GM23338 (cell line): Measurements from ENCODE around the gene SPECC1L. TPM values are rescaled to one million over a fixed set of nuclear protein-coding genes. Genes with fewer than 3 reads are reported as not detected.

Experiments used
- ATAC-seq: fragments of 200-7000 bp; cut with Tn5 transposase; 3 replicates; pipeline ENCODE4 v1.9.1; 2020
- DNase-seq: peaks from one replicate; pipeline ENCODE4 v3.0.0-alpha.2; 2015; ENCODE audit warnings: low spot score
- H2AFZ ChIP-seq: fragments of 200-600 bp; sonication (generic); 2 replicates; pipeline ENCODE4 v1.8.0; 2016; ENCODE audit warnings: antibody characterized with exemption, mild to moderate bottlenecking, moderate library complexity
- H3F3A ChIP-seq: fragments of 200-600 bp; sonication (generic); replicated peaks from 2 replicates; pipeline ENCODE4 v1.8.0; 2017; ENCODE audit warnings: antibody characterized with exemption, mixed run types, low read depth
- H3K27ac ChIP-seq: fragments of 200-600 bp; sonication (generic); 2 replicates; pipeline ENCODE4 v1.6.1; 2016; ENCODE audit warnings: low read depth
- H3K27me3 ChIP-seq: fragments of 200-600 bp; sonication (generic); 2 replicates; pipeline ENCODE4 v1.8.0; 2016; ENCODE audit warnings: mild to moderate bottlenecking, mixed run types, moderate library complexity; ENCODE audit not compliant: insufficient read depth
- H3K36me3 ChIP-seq: fragments of 200-600 bp; sonication (generic); 2 replicates; pipeline ENCODE4 v1.8.0; 2016; ENCODE audit warnings: mild to moderate bottlenecking; ENCODE audit not compliant: insufficient read depth
- H3K4me1 ChIP-seq: fragments of 200-600 bp; sonication (generic); 2 replicates; pipeline ENCODE4 v1.8.0; 2016; ENCODE audit warnings: mild to moderate bottlenecking, moderate library complexity; ENCODE audit not compliant: insufficient read depth
- H3K4me2 ChIP-seq: fragments of 200-600 bp; sonication (generic); 2 replicates; pipeline ENCODE4 v1.7.1; 2017; ENCODE audit warnings: mixed run types
- H3K4me3 ChIP-seq: fragments of 200-600 bp; sonication (generic); 2 replicates; pipeline ENCODE4 v1.6.1; 2016; ENCODE audit warnings: mixed run types
- H3K79me2 ChIP-seq: fragments of 200-600 bp; sonication (generic); replicated peaks from 2 replicates; pipeline ENCODE4 v1.8.0; 2017; ENCODE audit warnings: mild to moderate bottlenecking; ENCODE audit not compliant: insufficient read depth
- H3K9me2 ChIP-seq: fragments of 200-600 bp; sonication (generic); 2 replicates; pipeline ENCODE4 v1.8.0; 2017; ENCODE audit not compliant: insufficient read depth
- H4K20me1 ChIP-seq: fragments of 200-600 bp; sonication (generic); replicated peaks from 2 replicates; pipeline ENCODE4 v1.8.0; 2017; ENCODE audit warnings: mild to moderate bottlenecking; ENCODE audit not compliant: insufficient read depth
- H3K27ac Mint-ChIP-seq: 2 replicates; pipeline ENCODE4 v1.8.0; 2020; ENCODE audit warnings: inconsistent platforms, mild to moderate bottlenecking, moderate library complexity, mixed read lengths
- H3K27me3 Mint-ChIP-seq: 3 replicates; pipeline ENCODE4 v1.8.0; 2022; ENCODE audit warnings: low read depth, mild to moderate bottlenecking, moderate library complexity, mixed read lengths, inconsistent platforms; ENCODE audit not compliant: insufficient read depth, poor library complexity
- H3K36me3 Mint-ChIP-seq: 3 replicates; pipeline ENCODE4 v1.8.0; 2021; ENCODE audit warnings: low read depth, mild to moderate bottlenecking, inconsistent platforms, moderate library complexity, mixed read lengths
- H3K4me1 Mint-ChIP-seq: 3 replicates; pipeline ENCODE4 v1.8.0; 2020; ENCODE audit warnings: mild to moderate bottlenecking, inconsistent platforms, mixed read lengths
- H3K4me3 Mint-ChIP-seq: 3 replicates; pipeline ENCODE4 v1.8.0; 2021; ENCODE audit warnings: moderate library complexity, mild to moderate bottlenecking, inconsistent platforms, mixed read lengths
- H3K9me3 Mint-ChIP-seq: 3 replicates; pipeline ENCODE4 v1.8.0; 2020; ENCODE audit warnings: moderate library complexity, mild to moderate bottlenecking, inconsistent platforms, mixed read lengths
- CREB1 ChIP-seq: fragments of 250-450 bp; sonication (Bioruptor Pico); IDR thresholded peaks from 2 replicates; pipeline ENCODE4 v1.5.0; 2020; ENCODE audit warnings: low read depth, mild to moderate bottlenecking, moderate library complexity
- EZH2 ChIP-seq: fragments of 200-600 bp; sonication (generic); IDR thresholded peaks from one replicate; pipeline ENCODE4 v1.8.0; 2017; ENCODE audit warnings: antibody characterized with exemption, mild to moderate bottlenecking, low read depth; ENCODE audit not compliant: unreplicated experiment
- EZH2phosphoT487 ChIP-seq: fragments of 200-600 bp; sonication (generic); IDR thresholded peaks from one replicate; pipeline ENCODE4 v1.8.1; 2018; ENCODE audit warnings: antibody characterized with exemption; ENCODE audit not compliant: unreplicated experiment
- JUNB ChIP-seq: IDR thresholded peaks from one replicate; pipeline ENCODE4 v1.6.1; 2016; ENCODE audit warnings: antibody characterized with exemption; ENCODE audit not compliant: unreplicated experiment
- NANOG ChIP-seq: IDR thresholded peaks from 2 replicates; pipeline ENCODE4 v1.6.1; 2016; ENCODE audit warnings: antibody characterized with exemption, borderline replicate concordance
- POLR2AphosphoS5 ChIP-seq: IDR thresholded peaks from 2 replicates; pipeline ENCODE4 v1.6.1; 2016; ENCODE audit warnings: antibody characterized with exemption, low read depth
- STAT1 ChIP-seq: IDR thresholded peaks from one replicate; pipeline ENCODE4 v1.6.1; 2016; ENCODE audit warnings: antibody characterized with exemption; ENCODE audit not compliant: unreplicated experiment
- ZNF114 ChIP-seq: fragments of 250-450 bp; sonication (Bioruptor Pico); IDR thresholded peaks from 2 replicates; pipeline ENCODE4 v1.5.0; 2020; ENCODE audit warnings: mild to moderate bottlenecking, moderate library complexity
- ZNF331 ChIP-seq: fragments of 250-450 bp; sonication (Bioruptor Pico); IDR thresholded peaks from 2 replicates; pipeline ENCODE4 v1.5.0; 2020; ENCODE audit warnings: low read depth, mild to moderate bottlenecking, moderate library complexity
- polyA plus RNA-seq: library from polyadenylated mRNA; unstranded; fragments of >200 nt; fragmentation: Nextera tagmentation; extraction: Ambion mirVana; gene quantifications from 2 replicates; pipeline ENCODE4 v1.2.1, GENCODE V29; 2016
- total RNA-seq: library from RNA; depleted of rRNA; stranded (reverse); fragments of >200 nt; shearing (Covaris generic); gene quantifications from 2 replicates; pipeline ENCODE4 v1.2.3, GENCODE V29; 2014
- TF ChIP-seq, protein P1 (sequence below): IDR thresholded peaks from one replicate; pipeline ENCODE4 v1.6.1; 2018; ENCODE audit warnings: antibody characterized with exemption; ENCODE audit not compliant: unreplicated experiment
- TF ChIP-seq, protein P2 (sequence below), 2 experiments: fragments of 200-600 bp in 1 of 2; sonication (generic) in 1 of 2; conservative IDR thresholded peaks; 2 replicates each; pipeline versions ENCODE4 v1.5.1 to v1.6.1; 2016 to 2017; ENCODE audit warnings: antibody characterized with exemption in 2 of 2, low read depth in 2 of 2, mild to moderate bottlenecking in 2 of 2, moderate library complexity in 1 of 2
- TF ChIP-seq, protein P3 (sequence below): fragments of 250-450 bp; sonication (Bioruptor Pico); IDR thresholded peaks from 2 replicates; pipeline ENCODE4 v1.5.0; 2020; ENCODE audit warnings: mild to moderate bottlenecking, moderate library complexity

Gene SPECC1L
- total and polyA plus RNA-seq, 2 experiments from 2014 or later = 24.3 to 44.7 TPM

DNA sequence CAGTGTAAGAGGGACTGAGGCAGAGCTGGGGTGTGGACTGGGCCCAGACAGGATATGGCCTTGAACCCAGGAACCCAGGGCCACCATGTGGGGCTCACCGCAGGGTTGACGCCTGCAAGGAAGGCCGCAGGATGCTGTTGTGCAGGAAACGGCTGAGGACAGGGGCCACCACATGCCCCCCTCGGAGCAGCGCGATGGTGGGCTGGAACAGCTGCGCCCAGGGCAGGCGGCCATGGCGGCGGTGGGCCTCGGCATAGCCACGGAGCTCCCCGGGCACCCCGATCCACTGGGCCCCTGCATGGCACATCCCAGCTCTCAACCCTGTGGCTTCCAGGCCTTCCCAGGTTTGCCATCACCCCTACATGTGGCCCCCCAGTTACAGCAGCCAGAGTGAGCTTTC is 37.9 kb upstream of the SPECC1L start (continued):
- TF ChIP-seq, protein P1, sequence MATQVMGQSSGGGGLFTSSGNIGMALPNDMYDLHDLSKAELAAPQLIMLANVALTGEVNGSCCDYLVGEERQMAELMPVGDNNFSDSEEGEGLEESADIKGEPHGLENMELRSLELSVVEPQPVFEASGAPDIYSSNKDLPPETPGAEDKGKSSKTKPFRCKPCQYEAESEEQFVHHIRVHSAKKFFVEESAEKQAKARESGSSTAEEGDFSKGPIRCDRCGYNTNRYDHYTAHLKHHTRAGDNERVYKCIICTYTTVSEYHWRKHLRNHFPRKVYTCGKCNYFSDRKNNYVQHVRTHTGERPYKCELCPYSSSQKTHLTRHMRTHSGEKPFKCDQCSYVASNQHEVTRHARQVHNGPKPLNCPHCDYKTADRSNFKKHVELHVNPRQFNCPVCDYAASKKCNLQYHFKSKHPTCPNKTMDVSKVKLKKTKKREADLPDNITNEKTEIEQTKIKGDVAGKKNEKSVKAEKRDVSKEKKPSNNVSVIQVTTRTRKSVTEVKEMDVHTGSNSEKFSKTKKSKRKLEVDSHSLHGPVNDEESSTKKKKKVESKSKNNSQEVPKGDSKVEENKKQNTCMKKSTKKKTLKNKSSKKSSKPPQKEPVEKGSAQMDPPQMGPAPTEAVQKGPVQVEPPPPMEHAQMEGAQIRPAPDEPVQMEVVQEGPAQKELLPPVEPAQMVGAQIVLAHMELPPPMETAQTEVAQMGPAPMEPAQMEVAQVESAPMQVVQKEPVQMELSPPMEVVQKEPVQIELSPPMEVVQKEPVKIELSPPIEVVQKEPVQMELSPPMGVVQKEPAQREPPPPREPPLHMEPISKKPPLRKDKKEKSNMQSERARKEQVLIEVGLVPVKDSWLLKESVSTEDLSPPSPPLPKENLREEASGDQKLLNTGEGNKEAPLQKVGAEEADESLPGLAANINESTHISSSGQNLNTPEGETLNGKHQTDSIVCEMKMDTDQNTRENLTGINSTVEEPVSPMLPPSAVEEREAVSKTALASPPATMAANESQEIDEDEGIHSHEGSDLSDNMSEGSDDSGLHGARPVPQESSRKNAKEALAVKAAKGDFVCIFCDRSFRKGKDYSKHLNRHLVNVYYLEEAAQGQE = no peak
- no peak for TF ChIP-seq NANOG
- TF ChIP-seq, protein P2, sequence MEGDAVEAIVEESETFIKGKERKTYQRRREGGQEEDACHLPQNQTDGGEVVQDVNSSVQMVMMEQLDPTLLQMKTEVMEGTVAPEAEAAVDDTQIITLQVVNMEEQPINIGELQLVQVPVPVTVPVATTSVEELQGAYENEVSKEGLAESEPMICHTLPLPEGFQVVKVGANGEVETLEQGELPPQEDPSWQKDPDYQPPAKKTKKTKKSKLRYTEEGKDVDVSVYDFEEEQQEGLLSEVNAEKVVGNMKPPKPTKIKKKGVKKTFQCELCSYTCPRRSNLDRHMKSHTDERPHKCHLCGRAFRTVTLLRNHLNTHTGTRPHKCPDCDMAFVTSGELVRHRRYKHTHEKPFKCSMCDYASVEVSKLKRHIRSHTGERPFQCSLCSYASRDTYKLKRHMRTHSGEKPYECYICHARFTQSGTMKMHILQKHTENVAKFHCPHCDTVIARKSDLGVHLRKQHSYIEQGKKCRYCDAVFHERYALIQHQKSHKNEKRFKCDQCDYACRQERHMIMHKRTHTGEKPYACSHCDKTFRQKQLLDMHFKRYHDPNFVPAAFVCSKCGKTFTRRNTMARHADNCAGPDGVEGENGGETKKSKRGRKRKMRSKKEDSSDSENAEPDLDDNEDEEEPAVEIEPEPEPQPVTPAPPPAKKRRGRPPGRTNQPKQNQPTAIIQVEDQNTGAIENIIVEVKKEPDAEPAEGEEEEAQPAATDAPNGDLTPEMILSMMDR (conservative IDR thresholded peaks at IDR 0.05; ENCODE audit: low read depth in 2 of 2) = no peak
- no peak for TF ChIP-seq ZNF331
- no peak for TF ChIP-seq ZNF114 (CRISPR knock-in tag)
- TF ChIP-seq POLR2AphosphoS5 = no peak
- TF ChIP-seq CREB1 (CRISPR knock-in tag) = no peak
- TF ChIP-seq STAT1 = no peak
- no peak for TF ChIP-seq JUNB
- no peak for TF ChIP-seq EZH2phosphoT487
- no peak for TF ChIP-seq EZH2

DNA sequence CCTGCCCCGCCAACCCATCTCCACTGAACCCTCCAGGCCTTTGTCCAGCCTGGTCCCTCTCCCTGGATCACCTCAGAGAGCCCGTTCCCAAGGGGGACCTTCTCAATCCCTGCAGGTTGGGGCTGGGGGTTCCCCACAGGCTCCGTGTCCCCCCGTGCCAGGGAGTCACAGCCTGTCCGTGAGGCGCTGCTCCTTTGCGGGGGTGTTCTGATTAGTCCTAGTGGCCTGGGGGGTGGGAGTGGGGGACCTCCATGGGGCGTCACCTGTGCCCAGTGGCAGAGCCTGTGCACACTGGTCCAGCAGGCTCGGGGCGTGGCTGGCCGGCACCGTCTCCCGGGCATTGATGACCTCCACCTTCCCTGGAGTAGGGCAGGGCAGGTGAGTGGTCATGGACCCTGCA is 37.4 kb upstream of the SPECC1L start:
- no peak for ATAC-seq
- TF ChIP-seq, protein P2 (conservative IDR thresholded peaks at IDR 0.05; ENCODE audit: low read depth in 2 of 2) = no peak
- TF ChIP-seq STAT1 = no peak
- TF ChIP-seq, protein P3, sequence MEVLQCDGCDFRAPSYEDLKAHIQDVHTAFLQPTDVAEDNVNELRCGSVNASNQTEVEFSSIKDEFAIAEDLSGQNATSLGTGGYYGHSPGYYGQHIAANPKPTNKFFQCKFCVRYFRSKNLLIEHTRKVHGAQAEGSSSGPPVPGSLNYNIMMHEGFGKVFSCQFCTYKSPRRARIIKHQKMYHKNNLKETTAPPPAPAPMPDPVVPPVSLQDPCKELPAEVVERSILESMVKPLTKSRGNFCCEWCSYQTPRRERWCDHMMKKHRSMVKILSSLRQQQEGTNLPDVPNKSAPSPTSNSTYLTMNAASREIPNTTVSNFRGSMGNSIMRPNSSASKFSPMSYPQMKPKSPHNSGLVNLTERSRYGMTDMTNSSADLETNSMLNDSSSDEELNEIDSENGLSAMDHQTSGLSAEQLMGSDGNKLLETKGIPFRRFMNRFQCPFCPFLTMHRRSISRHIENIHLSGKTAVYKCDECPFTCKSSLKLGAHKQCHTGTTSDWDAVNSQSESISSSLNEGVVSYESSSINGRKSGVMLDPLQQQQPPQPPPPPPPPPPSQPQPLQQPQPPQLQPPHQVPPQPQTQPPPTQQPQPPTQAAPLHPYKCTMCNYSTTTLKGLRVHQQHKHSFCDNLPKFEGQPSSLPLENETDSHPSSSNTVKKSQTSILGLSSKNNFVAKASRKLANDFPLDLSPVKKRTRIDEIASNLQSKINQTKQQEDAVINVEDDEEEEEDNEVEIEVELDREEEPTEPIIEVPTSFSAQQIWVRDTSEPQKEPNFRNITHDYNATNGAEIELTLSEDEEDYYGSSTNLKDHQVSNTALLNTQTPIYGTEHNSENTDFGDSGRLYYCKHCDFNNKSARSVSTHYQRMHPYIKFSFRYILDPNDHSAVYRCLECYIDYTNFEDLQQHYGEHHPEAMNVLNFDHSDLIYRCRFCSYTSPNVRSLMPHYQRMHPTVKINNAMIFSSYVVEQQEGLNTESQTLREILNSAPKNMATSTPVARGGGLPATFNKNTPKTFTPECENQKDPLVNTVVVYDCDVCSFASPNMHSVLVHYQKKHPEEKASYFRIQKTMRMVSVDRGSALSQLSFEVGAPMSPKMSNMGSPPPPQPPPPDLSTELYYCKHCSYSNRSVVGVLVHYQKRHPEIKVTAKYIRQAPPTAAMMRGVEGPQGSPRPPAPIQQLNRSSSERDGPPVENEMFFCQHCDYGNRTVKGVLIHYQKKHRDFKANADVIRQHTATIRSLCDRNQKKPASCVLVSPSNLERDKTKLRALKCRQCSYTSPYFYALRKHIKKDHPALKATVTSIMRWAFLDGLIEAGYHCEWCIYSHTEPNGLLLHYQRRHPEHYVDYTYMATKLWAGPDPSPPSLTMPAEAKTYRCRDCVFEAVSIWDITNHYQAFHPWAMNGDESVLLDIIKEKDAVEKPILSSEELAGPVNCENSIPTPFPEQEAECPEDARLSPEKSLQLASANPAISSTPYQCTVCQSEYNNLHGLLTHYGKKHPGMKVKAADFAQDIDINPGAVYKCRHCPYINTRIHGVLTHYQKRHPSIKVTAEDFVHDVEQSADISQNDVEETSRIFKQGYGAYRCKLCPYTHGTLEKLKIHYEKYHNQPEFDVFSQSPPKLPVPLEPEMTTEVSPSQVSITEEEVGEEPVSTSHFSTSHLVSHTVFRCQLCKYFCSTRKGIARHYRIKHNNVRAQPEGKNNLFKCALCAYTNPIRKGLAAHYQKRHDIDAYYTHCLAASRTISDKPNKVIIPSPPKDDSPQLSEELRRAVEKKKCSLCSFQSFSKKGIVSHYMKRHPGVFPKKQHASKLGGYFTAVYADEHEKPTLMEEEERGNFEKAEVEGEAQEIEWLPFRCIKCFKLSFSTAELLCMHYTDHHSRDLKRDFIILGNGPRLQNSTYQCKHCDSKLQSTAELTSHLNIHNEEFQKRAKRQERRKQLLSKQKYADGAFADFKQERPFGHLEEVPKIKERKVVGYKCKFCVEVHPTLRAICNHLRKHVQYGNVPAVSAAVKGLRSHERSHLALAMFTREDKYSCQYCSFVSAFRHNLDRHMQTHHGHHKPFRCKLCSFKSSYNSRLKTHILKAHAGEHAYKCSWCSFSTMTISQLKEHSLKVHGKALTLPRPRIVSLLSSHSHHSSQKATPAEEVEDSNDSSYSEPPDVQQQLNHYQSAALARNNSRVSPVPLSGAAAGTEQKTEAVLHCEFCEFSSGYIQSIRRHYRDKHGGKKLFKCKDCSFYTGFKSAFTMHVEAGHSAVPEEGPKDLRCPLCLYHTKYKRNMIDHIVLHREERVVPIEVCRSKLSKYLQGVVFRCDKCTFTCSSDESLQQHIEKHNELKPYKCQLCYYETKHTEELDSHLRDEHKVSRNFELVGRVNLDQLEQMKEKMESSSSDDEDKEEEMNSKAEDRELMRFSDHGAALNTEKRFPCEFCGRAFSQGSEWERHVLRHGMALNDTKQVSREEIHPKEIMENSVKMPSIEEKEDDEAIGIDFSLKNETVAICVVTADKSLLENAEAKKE = no peak

More for the DNA sequence above, 37.4 kb upstream of the SPECC1L start:
- Mint-ChIP-seq H3K27ac (no peak overlapping the region), H3K4me1 (peaks cover 3% of the 10 kb centered on the region; the same call in 2 of the 3 replicates), H3K27me3 (peaks cover 13% of the 10 kb centered on the region), H3K36me3 (no peaks in the 10 kb centered on the region), H3K4me3 (no peak overlapping the region), H3K9me3 (no peaks in the 10 kb centered on the region)
- Histone ChIP-seq H3K4me2 (no peak overlapping the region), H3K4me3 (no peak overlapping the region), H4K20me1 (no peaks in the 10 kb centered on the region), H3F3A (no peaks in the 10 kb centered on the region), H3K9me2 (no peaks in the 10 kb centered on the region), H3K79me2 (no peaks in the 10 kb centered on the region), H3K36me3 (no peaks in the 10 kb centered on the region), H3K27ac (no peak overlapping the region), H3K4me1 (peaks cover 6% of the 10 kb centered on the region; the same call in 1 of the 2 replicates), H2AFZ (no peak overlapping the region), H3K27me3 (no peaks in the 10 kb centered on the region)
- DNase-seq = no peak
